ENCODE data around the gene SLK. TPM values are rescaled to one million over a fixed set of nuclear protein-coding genes. Genes with fewer than 3 reads are reported as not detected.

The SLK gene
- total RNA-seq, 1 experiment from 2014 or later, result 71.9 TPM

DNA sequence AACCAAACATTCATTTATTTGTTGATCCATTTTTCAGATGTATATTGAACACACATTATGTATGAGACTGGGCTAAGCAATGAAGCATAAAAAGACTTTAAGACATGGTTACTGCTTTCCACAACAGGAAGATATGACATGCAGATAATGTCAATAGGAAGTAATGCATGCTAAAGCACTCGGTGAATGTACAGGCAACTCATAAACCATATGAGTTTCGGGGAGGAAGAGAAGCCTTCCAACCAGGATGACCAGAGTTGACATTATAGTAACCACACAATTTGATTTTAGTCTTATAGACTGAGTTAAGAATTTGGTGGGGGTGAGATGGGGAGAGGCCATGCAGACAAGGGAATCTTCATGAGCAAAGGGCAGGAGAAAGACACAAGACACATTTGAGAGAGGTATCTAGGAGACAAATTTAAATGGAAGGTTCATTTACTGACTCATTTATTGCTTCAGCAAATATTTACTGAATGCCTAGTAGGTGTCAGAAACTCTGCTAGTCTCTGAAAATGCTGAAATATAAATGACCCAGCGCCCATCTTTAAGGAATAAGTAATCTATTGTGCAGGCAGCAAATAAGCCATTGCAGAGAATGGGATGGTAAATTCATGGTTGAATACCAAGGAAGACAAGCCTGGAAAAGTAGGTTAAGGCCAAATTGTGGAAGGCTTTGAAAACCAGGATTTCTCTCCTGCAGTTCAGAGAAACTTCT is 19.0 kb upstream of the SLK start:
- ChIA-PET CTCF (no interaction called here), POLR2A (no interaction called here)
- H3K27ac Mint-ChIP-seq (ENCODE audit: low read depth, unreplicated experiment), result no peak overlapping the region
- no peak overlapping the region for H3K4me3 Mint-ChIP-seq (ENCODE audit: unreplicated experiment)
- BruUV-seq (replicated peaks), result no TSS peak
- TF ChIP-seq, protein P1, sequence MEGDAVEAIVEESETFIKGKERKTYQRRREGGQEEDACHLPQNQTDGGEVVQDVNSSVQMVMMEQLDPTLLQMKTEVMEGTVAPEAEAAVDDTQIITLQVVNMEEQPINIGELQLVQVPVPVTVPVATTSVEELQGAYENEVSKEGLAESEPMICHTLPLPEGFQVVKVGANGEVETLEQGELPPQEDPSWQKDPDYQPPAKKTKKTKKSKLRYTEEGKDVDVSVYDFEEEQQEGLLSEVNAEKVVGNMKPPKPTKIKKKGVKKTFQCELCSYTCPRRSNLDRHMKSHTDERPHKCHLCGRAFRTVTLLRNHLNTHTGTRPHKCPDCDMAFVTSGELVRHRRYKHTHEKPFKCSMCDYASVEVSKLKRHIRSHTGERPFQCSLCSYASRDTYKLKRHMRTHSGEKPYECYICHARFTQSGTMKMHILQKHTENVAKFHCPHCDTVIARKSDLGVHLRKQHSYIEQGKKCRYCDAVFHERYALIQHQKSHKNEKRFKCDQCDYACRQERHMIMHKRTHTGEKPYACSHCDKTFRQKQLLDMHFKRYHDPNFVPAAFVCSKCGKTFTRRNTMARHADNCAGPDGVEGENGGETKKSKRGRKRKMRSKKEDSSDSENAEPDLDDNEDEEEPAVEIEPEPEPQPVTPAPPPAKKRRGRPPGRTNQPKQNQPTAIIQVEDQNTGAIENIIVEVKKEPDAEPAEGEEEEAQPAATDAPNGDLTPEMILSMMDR (IDR thresholded peaks at IDR 0.05; ENCODE audit: unreplicated experiment), result no peak
- no peaks in the 10 kb centered on the region for H3K4me1 Mint-ChIP-seq (ENCODE audit: insufficient read depth, unreplicated experiment)
- DNase-seq (ENCODE audit: unreplicated experiment), result no peak
- no peaks in the 10 kb centered on the region for H3K9me3 Mint-ChIP-seq (ENCODE audit: unreplicated experiment)
- no peaks in the 10 kb centered on the region for H3K27me3 Mint-ChIP-seq (ENCODE audit: insufficient read depth, unreplicated experiment)
- no peaks in the 10 kb centered on the region for H3K36me3 Mint-ChIP-seq (ENCODE audit: insufficient read depth, unreplicated experiment)
- intact Hi-C loops (cut with micrococcal nuclease), result no loop called here

DNA sequence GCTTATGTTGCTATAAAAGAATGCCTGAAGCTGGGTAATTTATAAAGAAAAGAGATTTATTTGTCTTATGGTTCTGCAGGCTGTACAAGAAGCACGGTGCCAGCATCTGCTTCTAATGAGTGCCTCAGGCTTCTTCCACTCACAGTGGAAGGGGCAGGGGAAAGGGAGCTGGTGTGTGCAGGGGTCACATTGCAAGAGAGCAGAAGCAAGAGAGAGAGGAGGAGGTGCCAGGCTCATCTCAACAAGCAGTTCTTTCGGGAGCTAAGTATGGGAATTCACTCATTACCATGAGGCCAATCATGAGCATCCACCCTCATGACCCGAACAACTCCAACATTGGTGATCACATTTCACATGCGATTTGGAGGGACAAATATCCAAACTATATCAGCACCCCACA is 17.2 kb upstream of the SLK start:
- Mint-ChIP-seq H3K36me3 (ENCODE audit: insufficient read depth, unreplicated experiment) (no peaks in the 10 kb centered on the region), H3K27me3 (ENCODE audit: insufficient read depth, unreplicated experiment) (no peaks in the 10 kb centered on the region), H3K27ac (ENCODE audit: low read depth, unreplicated experiment) (no peak overlapping the region), H3K4me3 (ENCODE audit: unreplicated experiment) (no peak overlapping the region), H3K4me1 (ENCODE audit: insufficient read depth, unreplicated experiment) (no peaks in the 10 kb centered on the region), H3K9me3 (ENCODE audit: unreplicated experiment) (peaks cover 6% of the 10 kb centered on the region)
- CTCF ChIA-PET, result no interaction called here
- TF ChIP-seq, protein P1 (IDR thresholded peaks at IDR 0.05; ENCODE audit: unreplicated experiment), result no peak
- POLR2A ChIA-PET, result no interaction called here
- no peak for DNase-seq (ENCODE audit: unreplicated experiment)
- BruUV-seq (replicated peaks), result no TSS peak
- intact Hi-C loops (cut with micrococcal nuclease), result no loop called here

DNA sequence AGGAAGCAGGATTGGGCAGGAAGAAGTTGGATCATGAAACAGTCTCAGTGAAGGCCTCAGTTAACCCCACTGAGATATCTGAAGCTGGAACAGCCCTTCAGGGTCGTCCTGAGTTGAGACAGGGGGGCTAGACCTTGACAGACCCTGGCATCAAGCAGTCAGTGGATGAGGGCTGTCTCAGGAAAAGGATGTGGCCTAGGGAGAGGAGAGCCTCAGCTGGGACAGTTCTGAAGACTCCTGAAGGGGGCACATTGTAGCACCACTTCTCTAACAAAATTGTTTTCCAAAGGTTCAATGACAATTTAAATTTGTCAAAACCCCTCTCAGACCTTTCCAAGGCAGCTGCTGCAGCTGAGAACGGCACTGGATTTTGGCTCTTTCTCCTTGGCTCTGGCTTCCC is 15.8 kb upstream of the SLK start:
- no peak for DNase-seq (ENCODE audit: unreplicated experiment)
- H3K36me3 Mint-ChIP-seq (ENCODE audit: insufficient read depth, unreplicated experiment), result no peaks in the 10 kb centered on the region
- H3K4me1 Mint-ChIP-seq (ENCODE audit: insufficient read depth, unreplicated experiment), result no peaks in the 10 kb centered on the region
- no TSS peak for BruUV-seq (replicated peaks)
- no peak overlapping the region for H3K27ac Mint-ChIP-seq (ENCODE audit: low read depth, unreplicated experiment)
- no peak overlapping the region for H3K4me3 Mint-ChIP-seq (ENCODE audit: unreplicated experiment)
- CTCF ChIA-PET, result no interaction called here
- H3K9me3 Mint-ChIP-seq (ENCODE audit: unreplicated experiment), result peaks cover 6% of the 10 kb centered on the region
- intact Hi-C loops (cut with micrococcal nuclease), result no loop called here
- POLR2A ChIA-PET, result interaction anchor here (1.6 kb wide), 1 partner anchor 9 kb away, joined by 4 read pairs; no protein-coding TSS in a partner anchor
- TF ChIP-seq, protein P1 (IDR thresholded peaks at IDR 0.05; ENCODE audit: unreplicated experiment), result no peak
- H3K27me3 Mint-ChIP-seq (ENCODE audit: insufficient read depth, unreplicated experiment), result no peaks in the 10 kb centered on the region

DNA sequence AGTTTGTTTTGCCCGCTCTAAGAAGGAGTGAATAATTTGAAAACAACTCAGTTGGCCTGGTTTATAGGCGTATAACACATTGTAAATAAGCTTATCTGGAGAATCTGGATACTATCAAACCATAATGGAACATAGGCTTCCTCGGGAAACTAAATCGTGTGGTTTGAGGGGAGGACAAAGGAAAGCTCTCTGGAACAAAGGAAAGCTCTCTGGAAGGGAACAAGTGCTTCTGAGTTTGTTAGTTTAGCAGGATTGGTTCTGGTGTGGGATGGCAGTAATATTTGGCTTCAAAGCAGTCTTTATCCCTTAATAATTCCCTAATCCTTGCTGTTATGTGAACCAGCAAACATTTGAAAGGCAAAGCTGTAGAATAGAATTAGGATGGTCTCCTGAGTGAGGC is 15.0 kb upstream of the SLK start:
- no peak overlapping the region for H3K27ac Mint-ChIP-seq (ENCODE audit: low read depth, unreplicated experiment)
- no peak overlapping the region for H3K4me3 Mint-ChIP-seq (ENCODE audit: unreplicated experiment)
- no peaks in the 10 kb centered on the region for H3K27me3 Mint-ChIP-seq (ENCODE audit: insufficient read depth, unreplicated experiment)
- TF ChIP-seq, protein P1 (IDR thresholded peaks at IDR 0.05; ENCODE audit: unreplicated experiment), result no peak
- no TSS peak for BruUV-seq (replicated peaks)
- CTCF ChIA-PET, result interaction anchor here (1.5 kb wide), 1 partner anchor 9 kb away, joined by 3 read pairs; no protein-coding TSS in a partner anchor
- POLR2A ChIA-PET, result interaction anchor here (1.1 to 1.6 kb wide), 3 partner anchors 8 to 66 kb away, joined by 3 to 7 read pairs (median 4); no protein-coding TSS in a partner anchor
- no peaks in the 10 kb centered on the region for H3K36me3 Mint-ChIP-seq (ENCODE audit: insufficient read depth, unreplicated experiment)
- H3K9me3 Mint-ChIP-seq (ENCODE audit: unreplicated experiment), result peaks cover 6% of the 10 kb centered on the region
- H3K4me1 Mint-ChIP-seq (ENCODE audit: insufficient read depth, unreplicated experiment), result no peaks in the 10 kb centered on the region
- intact Hi-C loops (cut with micrococcal nuclease), result no loop called here
- no peak for DNase-seq (ENCODE audit: unreplicated experiment)

All from MCF 10A (cell line).